Transverse colon (tissue), 4 donors: ENCODE data around the gene EP400.

ENCODE experiments used
- POLR2A ChIP-seq: fragments of 450-650 bp; IDR thresholded peaks from one replicate; pipeline ENCODE4 v1.6.1; 2016; ENCODE audit warnings: antibody characterized with exemption, mild to moderate bottlenecking, moderate library complexity
- POLR2AphosphoS5 ChIP-seq, 3 donors: sonication (generic); formaldehyde crosslinking; IDR thresholded peaks; one replicate each; pipeline ENCODE4 v1.6.1; 2016; ENCODE audit warnings: antibody characterized with exemption in 3 of 3
- TF ChIP-seq, protein P1 (sequence below), 5 experiments: fragments of 200-600 bp in 3 of 5; fragments of 450-650 bp in 2 of 5; sonication (generic) in 3 of 5; IDR thresholded peaks; 1 replicate in 2 of 5; 2 replicates in 3 of 5; pipeline ENCODE4 v1.5.1; 2016 to 2017; ENCODE audit warnings: antibody characterized with exemption in 5 of 5, inconsistent platforms in 3 of 5, mild to moderate bottlenecking in 2 of 5, moderate library complexity in 1 of 5

DNA sequence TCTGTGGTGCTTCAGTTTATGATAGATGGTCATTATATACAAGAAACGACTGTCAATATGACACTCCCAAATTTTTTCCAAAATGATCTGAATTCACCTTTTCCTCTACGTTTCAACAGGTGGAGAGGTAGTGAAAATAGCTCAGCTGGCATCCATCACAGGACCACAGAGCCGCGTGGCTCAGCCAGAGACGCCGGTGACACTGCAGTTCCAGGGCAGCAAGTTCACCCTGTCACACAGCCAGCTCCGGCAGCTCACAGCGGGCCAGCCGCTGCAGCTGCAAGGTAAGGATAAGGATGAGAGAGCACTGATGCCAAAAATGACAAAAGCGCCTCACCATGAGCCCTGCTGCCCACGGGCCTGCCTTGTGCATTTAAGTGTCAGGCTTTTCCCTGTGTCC is 73.9 kb downstream of the EP400 start:
- TF ChIP-seq, protein P1, sequence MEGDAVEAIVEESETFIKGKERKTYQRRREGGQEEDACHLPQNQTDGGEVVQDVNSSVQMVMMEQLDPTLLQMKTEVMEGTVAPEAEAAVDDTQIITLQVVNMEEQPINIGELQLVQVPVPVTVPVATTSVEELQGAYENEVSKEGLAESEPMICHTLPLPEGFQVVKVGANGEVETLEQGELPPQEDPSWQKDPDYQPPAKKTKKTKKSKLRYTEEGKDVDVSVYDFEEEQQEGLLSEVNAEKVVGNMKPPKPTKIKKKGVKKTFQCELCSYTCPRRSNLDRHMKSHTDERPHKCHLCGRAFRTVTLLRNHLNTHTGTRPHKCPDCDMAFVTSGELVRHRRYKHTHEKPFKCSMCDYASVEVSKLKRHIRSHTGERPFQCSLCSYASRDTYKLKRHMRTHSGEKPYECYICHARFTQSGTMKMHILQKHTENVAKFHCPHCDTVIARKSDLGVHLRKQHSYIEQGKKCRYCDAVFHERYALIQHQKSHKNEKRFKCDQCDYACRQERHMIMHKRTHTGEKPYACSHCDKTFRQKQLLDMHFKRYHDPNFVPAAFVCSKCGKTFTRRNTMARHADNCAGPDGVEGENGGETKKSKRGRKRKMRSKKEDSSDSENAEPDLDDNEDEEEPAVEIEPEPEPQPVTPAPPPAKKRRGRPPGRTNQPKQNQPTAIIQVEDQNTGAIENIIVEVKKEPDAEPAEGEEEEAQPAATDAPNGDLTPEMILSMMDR (IDR thresholded peaks at IDR 0.05), result no peak
- TF ChIP-seq POLR2A, result no peak
- no peak for TF ChIP-seq POLR2AphosphoS5 (IDR thresholded peaks at IDR 0.05)
